Stomach (tissue), 4 donors: Measurements from ENCODE around the gene PJA2.

ENCODE experiments used
- CTCF ChIP-seq, 7 experiments: fragments of 450-650 bp in 4 of 7; fragments of 200-600 bp in 3 of 7; sonication (generic) in 3 of 7; IDR thresholded peaks; one replicate each; pipeline ENCODE4 v1.5.1; 2016 to 2019; ENCODE audit warnings: antibody characterized with exemption in 7 of 7, control low read depth in 2 of 7, mild to moderate bottlenecking in 1 of 7
- EP300 ChIP-seq: sonication (generic); formaldehyde crosslinking; IDR thresholded peaks from one replicate; pipeline ENCODE4 v1.6.1; 2017; ENCODE audit warnings: antibody characterized with exemption

GRCh38 chr5:109313127-109313526 is 96.6 kb downstream of the PJA2 start:
- TF ChIP-seq CTCF (IDR thresholded peaks at IDR 0.05) (no peak), EP300 (no peak)
